GM12891 (cell line): Measurements from ENCODE around the gene EMC10.

Source experiments
- PAX5 ChIP-seq: IDR thresholded peaks from 2 replicates; pipeline ENCODE4 v1.6.1; 2011; ENCODE audit warnings: low read length, moderate library complexity, mild to moderate bottlenecking; ENCODE audit not compliant: insufficient read depth, severe bottlenecking
- POLR2A ChIP-seq: IDR thresholded peaks from 2 replicates; pipeline ENCODE4 v1.6.1; 2011; ENCODE audit warnings: low read depth, low read length, control low read depth
- POLR2AphosphoS5 ChIP-seq: IDR thresholded peaks from 2 replicates; pipeline ENCODE4 v1.6.1; 2011; ENCODE audit warnings: low read depth, low read length, control low read depth
- TAF1 ChIP-seq: IDR thresholded peaks from 2 replicates; pipeline ENCODE4 v1.6.1; 2011; ENCODE audit warnings: low read depth, low read length, control low read depth

GRCh38 chr19:50512999-50513745 is 36.9 kb downstream of the EMC10 start:
- TF ChIP-seq POLR2A (no peak), POLR2AphosphoS5 (no peak), TAF1 (no peak), PAX5 (no peak)
